Glutamatergic neuron (in vitro differentiated cells): ENCODE measurements around the gene SSBP3. TPM values are rescaled to one million over a fixed set of nuclear protein-coding genes. Genes with fewer than 3 reads are reported as not detected.
A peak's percentile ranks its signal among the peaks of the same experiment; 100 is the strongest.

Experiments used
- DNase-seq: peaks from one replicate; pipeline ENCODE4 v3.0.0; 2022
- H3K27ac Mint-ChIP-seq: one replicate; pipeline ENCODE4 v1.8.0; 2020; ENCODE audit warnings: mild to moderate bottlenecking, mixed read lengths, inconsistent platforms; ENCODE audit not compliant: unreplicated experiment
- H3K27me3 Mint-ChIP-seq: one replicate; pipeline ENCODE4 v1.8.0; 2020; ENCODE audit warnings: mild to moderate bottlenecking, moderate library complexity, mixed read lengths, inconsistent platforms; ENCODE audit not compliant: unreplicated experiment
- H3K36me3 Mint-ChIP-seq: one replicate; pipeline ENCODE4 v1.8.0; 2020; ENCODE audit warnings: mild to moderate bottlenecking, mixed read lengths, inconsistent platforms; ENCODE audit not compliant: unreplicated experiment
- H3K4me1 Mint-ChIP-seq: one replicate; pipeline ENCODE4 v1.8.0; 2020; ENCODE audit warnings: mild to moderate bottlenecking, low read depth, mixed read lengths, inconsistent platforms; ENCODE audit not compliant: unreplicated experiment
- H3K4me3 Mint-ChIP-seq: one replicate; pipeline ENCODE4 v1.8.0; 2020; ENCODE audit warnings: mild to moderate bottlenecking, mixed read lengths, inconsistent platforms; ENCODE audit not compliant: unreplicated experiment
- H3K9me3 Mint-ChIP-seq: one replicate; pipeline ENCODE4 v1.8.0; 2020; ENCODE audit warnings: mild to moderate bottlenecking, moderate library complexity, mixed read lengths, inconsistent platforms; ENCODE audit not compliant: unreplicated experiment
- CTCF ChIP-seq: fragments of 200-600 bp; sonication (generic); IDR thresholded peaks from one replicate; pipeline ENCODE4 v1.5.0; 2021; ENCODE audit not compliant: partially characterized antibody, unreplicated experiment
- total RNA-seq: library from RNA; stranded (reverse); fragmentation: NEBNext Ultra II Directional; extraction: Animal tissue kit (Norgen Biotek cat#: 25700); gene quantifications from one replicate; pipeline ENCODE4 v1.2.1, GENCODE V29; 2021; ENCODE audit not compliant: unreplicated experiment

Gene SSBP3
- total RNA-seq, 1 donor from 2014 or later, result 608 TPM

DNA sequence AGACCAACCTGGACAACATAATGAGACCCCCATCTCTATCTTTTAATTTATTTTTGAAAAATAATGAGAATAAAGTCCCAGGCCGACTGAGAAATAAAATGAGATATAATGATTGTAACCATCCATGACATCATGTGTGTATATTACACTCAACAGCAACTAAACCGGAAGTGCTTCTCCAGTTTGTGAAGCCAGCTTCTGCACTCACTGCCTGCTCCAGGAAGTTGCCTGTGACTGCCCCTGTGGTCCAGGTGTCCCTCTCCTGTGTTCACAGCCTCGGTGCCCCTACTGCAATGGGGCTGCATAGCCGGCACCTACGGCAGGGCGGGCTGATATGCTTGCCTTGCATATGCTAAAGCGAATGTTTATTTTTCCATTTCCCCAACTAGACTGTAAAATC is 68.3 kb downstream of the SSBP3 start:
- TF ChIP-seq CTCF, result no peak
- H3K4me1 Mint-ChIP-seq, result peaks cover 78% of the 10 kb centered on the region
- peaks cover 58% of the 10 kb centered on the region for H3K9me3 Mint-ChIP-seq
- H3K27me3 Mint-ChIP-seq, result peaks cover 45% of the 10 kb centered on the region
- no peak for DNase-seq
- H3K36me3 Mint-ChIP-seq, result no peaks in the 10 kb centered on the region
- peak overlapping the region; percentile 100 for H3K27ac Mint-ChIP-seq
- peak overlapping the region; percentile 74 for H3K4me3 Mint-ChIP-seq

DNA sequence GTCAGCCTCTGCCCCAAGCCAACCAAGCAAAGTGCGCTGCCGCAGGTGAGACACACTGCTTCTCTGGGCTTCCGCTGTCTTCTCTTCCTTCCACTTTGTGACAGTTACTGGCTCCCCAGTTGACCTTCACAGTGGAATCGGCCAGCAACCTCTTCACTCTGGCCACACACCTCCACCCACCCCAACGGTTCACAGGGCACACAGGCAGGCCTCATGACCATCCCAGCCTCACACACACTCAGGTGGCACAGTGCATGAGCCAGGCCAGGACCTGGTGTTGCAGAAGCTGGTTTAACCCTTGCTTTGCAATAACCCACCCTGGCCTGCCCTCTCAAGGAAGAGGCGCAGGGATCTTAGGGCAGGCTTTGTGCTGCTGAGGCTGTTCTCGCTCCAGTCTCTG is 69.2 kb downstream of the SSBP3 start:
- peaks cover 53% of the 10 kb centered on the region for H3K9me3 Mint-ChIP-seq
- H3K4me3 Mint-ChIP-seq, result no peak overlapping the region
- TF ChIP-seq CTCF, result no peak
- H3K27ac Mint-ChIP-seq, result peak overlapping the region; percentile 96
- H3K27me3 Mint-ChIP-seq, result peaks cover 42% of the 10 kb centered on the region
- no peaks in the 10 kb centered on the region for H3K36me3 Mint-ChIP-seq
- DNase-seq, result no peak
- peaks cover 79% of the 10 kb centered on the region for H3K4me1 Mint-ChIP-seq

GRCh38 chr1:54336116-54336515 is 70.1 kb downstream of the SSBP3 start:
- no peak for TF ChIP-seq CTCF
- Mint-ChIP-seq H3K27me3 (peaks cover 41% of the 10 kb centered on the region), H3K36me3 (no peaks in the 10 kb centered on the region), H3K4me1 (peaks cover 79% of the 10 kb centered on the region), H3K27ac (peak overlapping the region; percentile 96), H3K9me3 (peaks cover 55% of the 10 kb centered on the region), H3K4me3 (peak overlapping the region; percentile 47)
- DNase-seq, result no peak

DNA sequence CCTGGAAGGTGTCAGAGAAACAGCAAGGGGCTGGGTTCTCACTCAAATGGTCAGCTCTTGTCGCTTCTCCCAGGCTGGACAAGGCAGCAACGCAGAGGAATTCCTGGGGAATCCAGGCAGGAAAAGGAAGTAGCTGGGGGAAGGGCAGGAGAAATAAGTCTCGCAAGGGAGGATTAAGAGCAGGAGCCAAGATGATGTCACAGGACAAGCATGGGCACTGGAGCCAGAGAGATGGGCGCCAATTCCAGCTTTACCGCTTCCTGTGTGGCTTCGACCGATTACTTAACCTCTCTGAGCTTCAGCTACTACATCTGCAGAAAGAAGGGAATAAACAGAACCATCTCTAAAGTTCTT is 70.5 kb downstream of the SSBP3 start:
- Mint-ChIP-seq H3K36me3 (no peaks in the 10 kb centered on the region), H3K27ac (peak overlapping the region; percentile 96), H3K4me3 (peak overlapping the region; percentile 32), H3K27me3 (peaks cover 43% of the 10 kb centered on the region), H3K9me3 (peaks cover 54% of the 10 kb centered on the region), H3K4me1 (peaks cover 80% of the 10 kb centered on the region)
- no peak for DNase-seq
- TF ChIP-seq CTCF, result no peak

DNA sequence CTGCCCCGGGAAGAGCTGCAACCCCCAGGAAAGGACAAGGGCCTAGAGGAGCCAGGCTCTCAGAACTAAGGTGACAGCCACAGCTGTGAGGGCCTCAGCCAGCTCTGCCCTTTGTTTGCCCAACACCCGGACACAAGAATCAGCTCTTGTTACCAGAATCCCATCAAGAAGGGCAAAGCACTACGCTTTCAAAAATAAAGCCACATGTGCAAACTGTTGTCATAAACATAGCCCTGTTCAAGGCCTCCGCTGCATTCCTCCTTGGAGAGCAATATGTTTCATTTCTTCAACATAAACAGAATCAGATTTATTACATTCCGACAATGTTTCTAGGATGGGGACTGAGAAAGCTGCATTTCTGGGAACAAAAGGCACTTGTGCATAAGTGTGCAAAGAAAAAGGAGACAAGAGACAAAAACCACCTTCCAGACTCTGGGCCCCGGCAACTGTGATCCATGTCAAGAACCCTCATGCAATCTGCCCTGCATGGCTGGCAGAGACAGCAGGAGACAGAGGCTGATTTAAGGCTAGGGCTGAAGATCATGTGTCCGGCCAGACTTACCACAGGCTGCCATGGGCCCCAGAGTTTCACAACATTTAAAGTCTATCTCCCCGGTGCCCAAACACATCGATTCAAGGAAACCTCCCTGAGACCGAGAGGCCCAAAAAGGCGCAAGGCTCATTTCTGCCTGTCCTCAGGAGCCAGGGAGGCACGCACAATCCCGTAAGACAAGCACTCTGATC is 71.0 kb downstream of the SSBP3 start:
- Mint-ChIP-seq H3K9me3 (peaks cover 55% of the 10 kb centered on the region), H3K4me1 (peaks cover 81% of the 10 kb centered on the region), H3K27me3 (peaks cover 40% of the 10 kb centered on the region), H3K36me3 (no peaks in the 10 kb centered on the region), H3K27ac (peak overlapping the region; percentile 96), H3K4me3 (peak overlapping the region; percentile 74)
- DNase-seq, result no peak
- TF ChIP-seq CTCF, result no peak
